ENCODE data around the gene LRRN3.

- TF ChIP-seq, protein P1, sequence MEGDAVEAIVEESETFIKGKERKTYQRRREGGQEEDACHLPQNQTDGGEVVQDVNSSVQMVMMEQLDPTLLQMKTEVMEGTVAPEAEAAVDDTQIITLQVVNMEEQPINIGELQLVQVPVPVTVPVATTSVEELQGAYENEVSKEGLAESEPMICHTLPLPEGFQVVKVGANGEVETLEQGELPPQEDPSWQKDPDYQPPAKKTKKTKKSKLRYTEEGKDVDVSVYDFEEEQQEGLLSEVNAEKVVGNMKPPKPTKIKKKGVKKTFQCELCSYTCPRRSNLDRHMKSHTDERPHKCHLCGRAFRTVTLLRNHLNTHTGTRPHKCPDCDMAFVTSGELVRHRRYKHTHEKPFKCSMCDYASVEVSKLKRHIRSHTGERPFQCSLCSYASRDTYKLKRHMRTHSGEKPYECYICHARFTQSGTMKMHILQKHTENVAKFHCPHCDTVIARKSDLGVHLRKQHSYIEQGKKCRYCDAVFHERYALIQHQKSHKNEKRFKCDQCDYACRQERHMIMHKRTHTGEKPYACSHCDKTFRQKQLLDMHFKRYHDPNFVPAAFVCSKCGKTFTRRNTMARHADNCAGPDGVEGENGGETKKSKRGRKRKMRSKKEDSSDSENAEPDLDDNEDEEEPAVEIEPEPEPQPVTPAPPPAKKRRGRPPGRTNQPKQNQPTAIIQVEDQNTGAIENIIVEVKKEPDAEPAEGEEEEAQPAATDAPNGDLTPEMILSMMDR (conservative IDR thresholded peaks at IDR 0.05), result no peak
- TF ChIP-seq EZH2 (IDR thresholded peaks at IDR 0.05; ENCODE audit: low read depth), result no peak
These were observed 23.2 kb upstream of the LRRN3 start for GRCh38 chr7:111067682-111068081.

All from PC-9 (cell line).